C4-2B (cell line): ENCODE measurements around the gene PHF2.

Source experiments
- ZFX ChIP-seq: fragments of 450-650 bp; IDR thresholded peaks from 2 replicates; pipeline ENCODE4 v1.6.1; 2017
- TF ChIP-seq, protein P1 (sequence below): fragments of 450-650 bp; conservative IDR thresholded peaks from 2 replicates; pipeline ENCODE4 v1.5.1; 2017; ENCODE audit warnings: mild to moderate bottlenecking

DNA sequence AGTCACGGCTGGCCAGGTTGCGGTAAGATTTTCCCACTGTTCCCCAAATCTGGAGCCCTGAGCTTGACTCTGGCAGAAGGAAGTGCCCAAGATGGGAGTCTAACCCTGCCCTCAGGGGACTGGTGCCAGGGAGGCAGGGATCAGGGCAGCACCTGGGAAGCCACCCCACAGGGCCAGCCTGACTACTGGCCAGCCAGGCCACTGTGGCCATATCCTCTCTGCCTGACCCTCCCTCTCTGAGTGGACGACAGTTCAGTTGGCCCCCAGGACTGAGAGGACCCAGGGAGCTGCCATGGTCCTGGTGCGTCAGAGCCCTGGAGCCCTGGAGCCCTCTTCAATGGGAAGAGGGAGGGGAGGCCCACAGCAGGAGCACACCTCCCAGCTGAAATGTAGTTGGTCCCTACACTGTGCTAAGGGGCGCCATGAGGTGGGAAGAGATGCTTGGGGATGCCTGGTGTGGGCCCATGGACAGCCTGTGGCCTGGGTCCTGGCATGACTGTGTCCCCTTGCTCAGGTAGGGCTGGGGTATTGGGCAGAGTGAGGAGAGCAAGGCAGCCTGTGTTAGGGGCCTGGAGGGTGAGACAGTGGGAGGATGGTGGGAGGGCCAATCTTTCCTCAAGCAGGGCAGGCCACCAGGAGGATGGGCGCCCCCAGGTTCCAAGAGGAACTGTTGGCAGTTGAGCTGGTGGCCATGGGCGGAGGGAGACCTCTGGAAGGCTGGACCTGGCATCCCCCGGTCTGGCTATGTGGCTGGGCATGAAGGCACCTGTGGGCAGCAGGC is 81.1 kb downstream of the PHF2 start:
- TF ChIP-seq, protein P1, sequence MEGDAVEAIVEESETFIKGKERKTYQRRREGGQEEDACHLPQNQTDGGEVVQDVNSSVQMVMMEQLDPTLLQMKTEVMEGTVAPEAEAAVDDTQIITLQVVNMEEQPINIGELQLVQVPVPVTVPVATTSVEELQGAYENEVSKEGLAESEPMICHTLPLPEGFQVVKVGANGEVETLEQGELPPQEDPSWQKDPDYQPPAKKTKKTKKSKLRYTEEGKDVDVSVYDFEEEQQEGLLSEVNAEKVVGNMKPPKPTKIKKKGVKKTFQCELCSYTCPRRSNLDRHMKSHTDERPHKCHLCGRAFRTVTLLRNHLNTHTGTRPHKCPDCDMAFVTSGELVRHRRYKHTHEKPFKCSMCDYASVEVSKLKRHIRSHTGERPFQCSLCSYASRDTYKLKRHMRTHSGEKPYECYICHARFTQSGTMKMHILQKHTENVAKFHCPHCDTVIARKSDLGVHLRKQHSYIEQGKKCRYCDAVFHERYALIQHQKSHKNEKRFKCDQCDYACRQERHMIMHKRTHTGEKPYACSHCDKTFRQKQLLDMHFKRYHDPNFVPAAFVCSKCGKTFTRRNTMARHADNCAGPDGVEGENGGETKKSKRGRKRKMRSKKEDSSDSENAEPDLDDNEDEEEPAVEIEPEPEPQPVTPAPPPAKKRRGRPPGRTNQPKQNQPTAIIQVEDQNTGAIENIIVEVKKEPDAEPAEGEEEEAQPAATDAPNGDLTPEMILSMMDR: no peak
- no peak for TF ChIP-seq ZFX
